HG02759 (cell line): ENCODE measurements around the gene ING1.
"Not testable (repeated sequence)": the region's sequence is repeated elsewhere in the genome, so short reads cannot be mapped to it uniquely, and the experiment has no call there.

ENCODE experiments used
- ATAC-seq: cut with Tn5 transposase; IDR thresholded peaks from one replicate; pipeline ENCODE4 v1.9.1; 2021; ENCODE audit warnings: mild to moderate bottlenecking, moderate library complexity; ENCODE audit not compliant: unreplicated experiment

ING1 gene

GRCh38 chr13:110714797-110715394, 1.4 kb downstream of the ING1 start:
- no peak for ATAC-seq

DNA sequence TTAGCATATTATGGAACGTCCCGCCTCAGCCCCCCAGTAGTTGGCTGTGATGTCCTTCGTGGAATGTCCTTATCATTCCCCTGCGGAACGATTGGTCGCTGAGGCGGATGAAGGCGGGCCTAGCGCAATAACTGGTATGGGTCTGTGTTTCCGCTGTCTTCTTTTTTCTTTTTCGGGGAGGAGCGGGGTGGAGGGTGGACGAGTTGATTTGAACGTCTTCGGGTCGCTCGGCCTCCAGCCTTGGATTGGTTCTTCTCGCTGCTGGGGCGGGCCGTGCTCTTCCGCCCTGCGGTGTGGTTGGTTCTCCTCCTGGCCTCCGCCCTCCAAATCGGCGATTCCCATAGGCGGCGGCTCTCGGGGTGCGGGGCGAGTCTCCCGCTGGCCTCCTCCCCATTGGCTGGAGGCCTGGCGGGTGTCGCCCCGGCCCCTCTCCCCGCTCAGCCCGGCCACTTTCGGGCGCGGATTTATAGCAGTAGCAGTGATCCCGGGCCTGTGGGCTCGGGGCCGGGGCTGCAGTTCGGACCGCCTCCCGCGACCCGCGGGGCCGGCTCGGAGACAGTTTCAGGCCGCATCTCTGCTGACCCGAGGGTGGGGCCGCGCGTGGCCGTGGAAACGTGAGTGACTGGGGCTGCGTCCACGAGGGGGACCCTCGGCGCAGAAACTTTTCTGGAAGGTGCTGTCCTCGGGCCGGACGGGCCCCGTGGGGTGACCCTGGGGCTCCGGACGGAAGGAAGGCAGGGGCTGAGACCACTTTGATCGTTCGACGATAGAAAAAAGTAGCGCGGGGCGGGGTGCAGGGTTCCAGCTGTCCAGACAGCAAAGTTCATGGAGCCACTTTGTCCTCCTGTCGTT, 2.1 kb downstream of the ING1 start:
- peak; percentile 56 for ATAC-seq

- no peak for ATAC-seq
Measured at GRCh38 chr13:110716247-110716515, 2.7 kb downstream of the ING1 start.

GRCh38 chr13:110719036-110719710, 5.7 kb downstream of the ING1 start:
- no peak for ATAC-seq

DNA sequence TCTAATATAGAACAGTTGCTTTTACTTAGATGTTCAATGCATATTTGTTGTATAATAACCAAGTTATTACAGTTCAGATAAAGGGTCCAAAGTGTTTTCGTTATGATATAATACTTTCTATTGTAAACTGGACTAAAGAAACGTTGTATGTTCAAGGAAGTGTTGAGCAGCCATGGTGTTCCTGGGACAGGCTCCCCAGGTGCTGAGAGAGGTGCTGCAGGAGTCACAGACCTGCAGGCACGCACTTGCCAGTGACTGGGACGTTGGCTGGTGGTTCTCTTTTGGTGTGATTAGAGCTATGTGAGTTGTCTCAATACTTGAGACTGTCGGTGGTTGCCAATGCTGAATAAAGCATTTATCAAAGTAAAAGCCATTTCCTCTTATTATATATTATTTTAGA, 9.5 kb downstream of the ING1 start:
- ATAC-seq = no peak

DNA sequence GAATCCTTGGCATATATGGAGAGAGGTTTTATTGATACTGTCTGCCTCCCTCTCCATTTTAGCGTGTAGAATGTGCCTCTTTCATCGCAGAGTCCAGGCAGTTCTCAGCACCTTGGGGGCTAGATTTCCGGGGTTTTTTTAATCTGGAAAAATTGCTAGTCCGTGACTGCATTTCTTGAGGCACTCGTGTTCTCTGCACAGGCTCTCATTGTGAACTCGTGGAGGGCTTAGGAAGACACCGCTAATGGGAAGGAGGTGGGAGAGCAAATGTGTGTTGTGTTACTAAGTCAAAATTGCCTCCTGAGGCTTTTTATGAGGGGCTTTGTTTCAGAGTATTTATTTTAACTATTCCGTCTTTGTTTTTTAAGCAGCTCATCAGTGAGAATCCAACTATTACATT, 10.1 kb downstream of the ING1 start:
- no peak for ATAC-seq

DNA sequence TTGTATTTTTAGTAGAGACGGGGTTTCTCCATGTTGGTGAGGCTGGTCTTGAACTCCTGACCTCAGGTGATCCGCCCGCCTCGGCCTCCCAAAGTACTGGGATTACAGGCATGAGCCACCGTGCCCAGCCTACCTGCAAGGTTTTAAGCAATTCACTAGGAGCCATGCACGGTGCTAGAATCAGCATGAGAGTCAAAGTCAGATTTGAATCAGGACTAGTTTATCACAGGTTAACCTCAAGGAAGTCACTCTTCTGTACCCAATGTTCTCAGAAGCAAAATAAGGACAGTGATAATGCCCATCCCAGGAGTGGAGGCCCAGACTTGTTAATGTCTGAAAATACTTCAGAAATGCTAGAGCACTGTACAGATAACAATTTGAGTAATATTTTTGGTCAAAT, 12.7 kb downstream of the ING1 start:
- not testable (repeated sequence) for ATAC-seq

DNA sequence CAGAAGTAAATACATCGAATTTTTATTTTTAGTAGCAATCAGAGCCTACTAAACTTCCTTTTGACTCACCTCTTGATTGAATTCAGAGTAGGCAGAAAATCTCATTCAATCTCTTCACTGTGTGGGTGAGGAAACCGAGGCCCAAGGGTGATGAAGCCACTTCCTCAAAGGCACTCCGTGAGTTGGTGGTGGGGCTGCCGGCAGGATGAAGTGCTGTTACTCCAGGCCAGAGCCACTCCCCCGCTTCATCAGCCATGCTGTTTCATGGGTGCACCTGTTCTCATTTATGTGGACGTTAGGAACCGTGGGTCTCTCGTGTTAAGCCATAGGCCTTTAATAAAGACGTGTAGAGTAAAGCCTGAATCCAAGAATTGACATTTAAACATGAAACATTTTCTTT, 13.2 kb downstream of the ING1 start:
- no peak for ATAC-seq

DNA sequence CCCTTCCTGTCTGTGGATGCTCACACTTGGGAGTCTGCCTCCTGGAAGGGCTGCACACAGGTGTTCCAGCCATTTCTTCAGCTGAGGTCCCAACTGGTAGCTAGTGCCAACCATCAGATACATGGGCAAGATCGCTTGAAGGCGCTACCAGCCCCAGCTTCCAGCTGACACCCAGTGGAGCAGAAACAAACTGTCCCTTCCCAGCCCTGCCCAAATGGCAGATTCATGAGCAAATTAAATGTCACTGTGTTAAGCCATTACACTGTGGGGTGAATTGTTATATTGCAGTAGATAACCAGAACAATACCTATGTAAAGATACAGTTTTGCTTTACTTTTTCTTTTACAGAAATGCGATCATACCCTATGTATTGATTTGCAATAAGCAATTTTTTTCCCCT, 17.6 kb downstream of the ING1 start:
- ATAC-seq = no peak

DNA sequence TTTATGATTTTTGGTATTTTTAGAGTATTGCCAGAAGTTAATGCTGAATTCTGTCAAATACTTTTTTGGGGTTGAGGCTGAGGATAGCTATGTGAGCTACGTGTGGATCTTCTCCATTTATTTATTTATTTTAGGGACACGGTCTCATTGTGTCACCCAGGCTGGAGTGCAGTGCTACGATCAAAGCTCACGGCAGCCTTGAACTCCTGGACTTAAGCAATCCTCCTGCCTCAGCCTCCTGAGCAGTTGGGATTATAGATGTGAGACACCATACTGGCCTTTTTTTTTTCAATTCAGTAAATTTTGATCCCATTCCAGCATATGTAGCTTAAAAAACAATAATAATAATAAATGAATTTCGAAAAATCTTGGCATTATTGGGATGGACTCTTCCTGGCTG, 21.1 kb downstream of the ING1 start:
- no peak for ATAC-seq

DNA sequence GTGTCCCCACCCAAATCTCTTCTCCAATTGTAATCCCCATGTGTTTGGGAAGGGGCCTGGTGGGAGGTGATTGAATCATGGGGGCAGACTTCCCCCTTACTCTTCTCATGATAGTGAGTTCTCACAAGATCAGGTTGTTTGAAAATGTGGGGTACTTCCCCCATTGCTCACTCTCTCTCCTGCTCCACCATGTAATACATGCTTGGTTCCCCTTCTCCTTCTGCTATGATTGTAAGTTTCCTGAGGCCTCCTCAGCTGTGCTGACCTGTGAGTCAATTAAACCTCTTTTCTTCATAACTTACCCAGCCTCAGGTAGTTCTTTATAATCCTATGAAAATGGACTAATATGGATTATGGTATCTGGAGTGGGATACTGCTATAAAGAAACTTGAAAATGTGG, 24.1 kb downstream of the ING1 start:
- no peak for ATAC-seq

DNA sequence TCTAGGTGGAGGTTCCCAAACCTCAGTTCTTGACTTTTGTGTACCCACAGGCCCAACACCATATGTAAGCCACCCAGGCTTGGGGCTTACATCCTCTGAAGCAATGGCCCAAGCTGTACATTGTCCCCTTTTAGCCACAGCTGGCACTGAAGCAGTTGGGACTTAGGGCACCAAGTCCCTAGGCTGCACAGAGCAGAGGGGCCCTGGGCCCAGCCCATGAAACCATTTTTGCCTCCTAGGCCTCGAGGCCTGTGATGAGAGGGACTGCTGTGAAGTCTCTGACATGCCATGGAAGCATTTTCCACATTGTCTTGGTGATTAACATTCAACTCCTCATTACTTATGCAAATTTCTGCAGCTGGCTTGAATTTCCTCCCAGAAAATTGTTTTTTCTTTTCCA, 30.2 kb downstream of the ING1 start:
- ATAC-seq = no peak

- ATAC-seq = no peak
Measured at GRCh38 chr13:110746438-110746837, 32.9 kb downstream of the ING1 start.

DNA sequence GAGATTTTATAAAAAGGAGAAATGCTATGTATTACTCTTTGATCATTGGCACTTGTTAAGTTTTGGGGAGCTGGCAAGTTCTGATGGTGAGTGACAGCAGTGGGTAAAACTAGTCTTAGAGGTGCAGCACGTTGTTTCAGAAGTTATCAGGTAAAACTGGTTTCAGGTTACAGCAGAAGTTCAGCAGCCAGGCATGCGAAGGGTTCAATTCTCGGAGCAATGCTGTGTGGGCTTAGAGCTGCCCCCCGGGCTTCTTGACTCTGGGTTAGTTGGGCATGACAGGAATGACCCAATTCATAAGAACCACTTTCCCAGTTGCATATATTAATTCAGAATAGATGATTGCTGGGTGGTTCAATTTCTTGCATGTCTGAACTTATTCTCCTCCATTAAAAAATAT, 34.8 kb downstream of the ING1 start:
- ATAC-seq = no peak

DNA sequence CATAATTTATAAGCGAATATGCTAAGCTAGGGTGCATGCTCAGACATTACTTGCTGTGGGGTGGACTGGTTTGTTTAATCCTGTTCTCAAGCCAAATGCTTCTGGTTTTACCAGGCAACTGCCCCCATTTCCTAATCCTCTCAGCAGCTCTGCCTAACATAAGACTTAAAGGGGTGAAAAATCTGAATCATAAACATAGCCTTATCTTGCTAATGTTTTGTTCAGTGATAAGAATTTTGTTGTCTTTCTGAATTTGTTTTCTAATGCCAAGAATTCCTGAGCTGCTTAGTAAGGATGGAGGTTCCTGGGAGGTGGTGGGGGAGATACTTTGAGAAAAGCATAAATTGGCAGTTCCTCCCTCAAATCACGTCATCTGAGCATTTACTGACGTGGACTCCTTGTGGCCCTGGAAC, 42.7 kb downstream of the ING1 start:
- ATAC-seq = no peak

- no peak for ATAC-seq
Measured at GRCh38 chr13:110757296-110757695, 43.8 kb downstream of the ING1 start.

- ATAC-seq = no peak
Measured at GRCh38 chr13:110758195-110758805, 44.8 kb downstream of the ING1 start.

- ATAC-seq = no peak
Measured at GRCh38 chr13:110759710-110760109, 46.2 kb downstream of the ING1 start.

GRCh38 chr13:110760611-110761010, 47.1 kb downstream of the ING1 start:
- no peak for ATAC-seq

GRCh38 chr13:110766671-110767430, 53.4 kb downstream of the ING1 start:
- no peak for ATAC-seq

- ATAC-seq = no peak
Measured at GRCh38 chr13:110767476-110767875, 54.0 kb downstream of the ING1 start.
